AG08396 (cell line): ENCODE measurements around the gene PACSIN2.

Source experiments
- DNase-seq: peaks from one replicate; pipeline ENCODE4 v3.0.0; 2012; ENCODE audit warnings: low spot score, mixed read lengths

The PACSIN2 gene

DNA sequence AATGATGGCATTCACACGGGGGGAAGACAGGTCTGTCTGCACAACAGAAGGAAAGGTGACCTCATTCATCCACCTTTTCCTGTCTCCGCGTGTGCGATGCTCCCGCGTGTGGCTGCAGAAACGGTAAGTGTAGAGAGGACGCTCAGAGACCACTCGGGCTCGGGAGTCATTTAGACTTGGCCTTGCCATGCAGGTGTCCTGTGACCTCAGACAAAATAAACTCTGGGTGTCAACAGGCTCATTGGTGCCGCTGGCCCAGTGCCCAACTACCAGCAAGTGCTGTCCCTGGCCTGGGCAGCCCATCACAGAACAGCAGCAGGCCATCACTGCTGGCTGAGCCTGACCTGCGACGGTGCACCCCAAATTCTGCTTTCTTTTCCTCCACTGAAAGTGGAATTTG lies 109.7 kb downstream of the PACSIN2 start:
- no peak for DNase-seq

DNA sequence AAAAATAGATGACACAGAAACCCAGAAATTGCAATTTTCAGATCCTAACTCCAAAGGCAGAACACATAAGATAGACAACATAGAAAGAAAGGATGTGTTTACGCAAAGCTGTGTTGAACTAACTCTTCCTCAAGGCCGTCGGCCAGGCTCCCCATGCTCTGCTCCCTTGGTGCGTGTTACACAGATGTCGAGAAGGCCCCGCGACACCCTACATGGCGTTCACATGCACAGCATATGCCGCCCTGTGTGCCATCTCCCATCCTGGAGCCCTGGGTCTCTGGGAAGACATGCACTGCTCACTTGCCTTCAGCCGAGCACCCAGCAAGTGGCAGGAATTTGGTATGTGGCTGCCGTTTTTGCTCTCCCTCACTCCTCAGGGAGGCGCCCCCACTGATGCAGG lies 110.9 kb downstream of the PACSIN2 start:
- no peak for DNase-seq

DNA sequence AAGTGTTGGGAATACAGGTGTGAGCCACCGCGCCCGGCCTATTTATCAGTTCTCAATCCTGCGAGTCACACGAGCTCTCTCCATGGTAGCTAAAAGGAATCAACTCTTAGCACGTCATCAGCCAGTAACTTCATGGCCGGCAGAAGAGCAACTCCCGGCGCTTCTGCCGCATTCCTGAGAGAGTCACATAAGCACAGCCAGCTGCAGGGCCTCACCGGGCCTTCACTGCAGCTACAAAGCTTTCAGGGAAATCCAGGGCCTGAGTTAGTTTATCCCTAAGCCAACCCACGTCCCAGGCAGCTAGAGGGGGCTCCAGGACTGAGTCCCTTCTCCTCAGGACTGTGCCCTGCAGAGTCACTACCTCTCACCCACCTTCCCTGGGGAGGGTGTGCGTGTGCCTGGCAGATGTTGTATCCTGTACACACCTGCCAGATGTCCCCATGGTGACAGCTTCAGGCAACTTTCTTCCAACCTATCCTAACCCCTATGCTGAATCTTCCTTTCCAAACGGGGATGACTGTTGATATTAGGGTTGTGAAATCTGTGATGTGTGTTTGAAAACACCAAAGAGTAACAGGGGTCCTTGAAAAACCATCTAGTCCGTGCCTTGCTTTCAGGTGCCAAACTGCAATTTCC lies 112.0 kb downstream of the PACSIN2 start:
- DNase-seq: no peak

DNA sequence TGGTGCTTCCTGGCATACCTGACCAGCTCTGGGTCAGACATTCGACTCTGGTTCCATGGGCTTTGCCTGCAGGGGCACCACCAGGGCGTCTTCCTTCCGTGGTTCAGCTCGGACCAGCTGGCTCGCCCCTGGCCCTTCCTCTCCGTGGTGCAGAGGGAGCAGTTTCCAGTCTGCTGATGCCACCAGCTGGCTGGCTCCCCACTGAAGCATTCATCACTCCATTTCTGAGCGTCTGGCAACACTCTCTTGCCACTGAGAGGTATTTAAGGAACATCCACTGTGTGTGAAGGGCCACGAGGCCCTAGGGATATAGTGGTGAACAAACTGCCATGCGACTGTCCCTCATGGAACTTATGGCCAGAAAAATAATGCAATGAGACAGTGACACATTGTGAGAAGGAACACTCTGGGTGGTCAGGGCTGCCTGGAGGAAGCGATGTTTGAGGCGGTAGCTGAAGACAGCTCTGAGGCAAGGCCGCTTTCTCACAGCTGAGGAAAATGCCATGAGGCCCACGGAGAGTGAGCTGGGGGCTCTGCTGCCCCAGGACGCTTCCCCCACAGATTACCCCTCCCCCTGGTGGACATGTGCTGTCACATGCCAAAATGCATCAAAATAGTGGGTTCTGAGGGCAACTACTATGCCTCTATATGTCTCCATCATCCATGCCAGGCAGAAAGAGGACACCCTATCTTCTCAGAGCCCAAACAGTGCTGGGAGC lies 113.0 kb downstream of the PACSIN2 start:
- DNase-seq: no peak

DNA sequence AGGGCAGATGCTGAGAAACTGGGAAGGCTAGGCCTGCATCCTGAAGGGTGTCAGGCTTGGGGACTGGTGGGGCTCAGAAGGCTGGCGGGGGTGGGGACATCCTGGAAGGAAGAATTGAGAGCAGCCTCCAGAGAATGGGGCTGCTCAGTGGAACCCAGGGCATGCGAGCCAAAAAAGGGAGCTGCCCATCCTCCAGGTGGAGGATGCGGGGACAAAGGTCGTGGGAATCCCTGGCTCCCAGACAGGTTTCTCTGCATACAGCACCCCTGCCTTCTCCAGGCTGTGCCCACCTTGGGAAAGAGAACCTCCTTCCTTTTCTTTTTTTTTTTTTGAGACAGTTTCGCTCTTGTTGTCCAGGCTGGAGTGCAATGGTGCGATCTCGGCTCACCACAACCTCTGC lies 117.0 kb downstream of the PACSIN2 start:
- DNase-seq: no peak

DNA sequence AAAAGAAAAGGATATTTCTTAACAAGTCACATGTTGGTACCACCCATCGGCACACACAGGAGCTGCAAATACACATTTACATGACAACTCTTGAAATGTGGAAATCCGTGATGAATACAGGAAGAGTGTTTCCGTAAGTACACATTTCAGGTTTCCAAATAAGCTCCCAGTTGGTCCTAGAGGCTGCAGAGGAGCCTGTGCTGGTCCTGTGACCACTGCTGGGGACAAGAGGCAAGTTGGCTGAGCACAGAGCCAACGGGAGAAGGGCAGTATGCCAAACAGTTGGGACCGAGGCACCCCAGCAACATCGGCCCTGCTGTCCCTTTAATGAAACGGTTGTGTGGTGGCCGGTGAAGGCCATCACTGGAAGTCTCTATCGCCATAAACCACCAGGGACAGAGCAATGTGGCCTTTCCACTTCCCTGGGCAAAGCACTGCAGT lies 119.4 kb downstream of the PACSIN2 start:
- no peak for DNase-seq

DNA sequence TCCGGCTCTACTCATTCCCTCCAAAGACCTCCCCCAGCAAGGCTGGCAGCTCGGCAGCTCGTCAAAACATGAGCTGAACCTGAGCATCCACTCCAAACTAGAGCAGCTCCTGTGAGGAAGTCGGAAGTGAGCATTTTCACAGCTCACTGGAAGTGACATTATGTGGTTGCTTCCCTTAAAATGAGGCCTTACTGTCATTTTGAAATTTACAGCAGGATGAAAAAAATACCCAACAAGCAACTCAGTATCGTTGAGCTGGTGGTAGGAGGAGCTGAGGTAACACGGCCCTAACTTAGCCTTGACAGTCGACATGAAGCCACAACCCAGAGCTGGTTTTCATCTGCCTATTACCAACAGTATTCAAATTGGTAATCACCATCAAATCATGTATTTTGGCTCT lies 119.9 kb downstream of the PACSIN2 start:
- DNase-seq: no peak

DNA sequence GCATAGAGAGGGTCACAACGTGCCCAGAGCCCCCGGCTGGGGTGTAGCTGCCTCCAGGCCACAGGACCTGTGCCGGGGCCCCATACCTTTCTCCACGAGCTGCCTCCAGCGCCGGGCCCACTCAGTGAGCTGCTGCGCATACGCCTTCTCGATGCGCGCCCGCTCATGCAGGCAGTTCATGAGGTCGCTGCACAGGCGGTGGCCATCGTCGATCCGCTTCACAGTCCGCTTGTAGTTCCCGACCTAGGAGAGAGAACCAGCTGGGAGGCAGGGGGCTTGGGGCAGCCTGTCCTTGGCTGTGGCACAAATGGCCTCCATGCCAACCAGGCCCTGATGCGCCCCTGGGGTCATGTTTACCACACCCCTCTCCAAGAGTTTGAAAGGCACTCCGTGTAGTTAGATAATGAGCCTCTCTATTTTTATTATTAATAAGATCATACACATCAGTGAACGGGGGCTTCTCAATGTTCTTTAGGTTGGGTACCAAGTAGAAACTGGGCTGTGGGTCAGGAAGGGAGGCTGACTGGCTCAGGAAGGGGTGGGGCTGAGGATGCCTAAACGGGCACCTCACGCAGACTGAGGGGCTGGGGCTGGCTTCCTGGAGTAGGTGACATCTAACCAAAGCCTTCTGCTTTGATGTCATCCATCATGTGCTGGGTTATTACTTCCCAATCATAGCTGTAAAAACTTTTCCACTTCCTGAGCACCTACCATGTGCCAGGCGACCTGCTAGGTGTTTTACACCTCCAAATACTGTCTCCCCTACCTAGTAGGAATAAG lies 121.4 kb downstream of the PACSIN2 start:
- DNase-seq: no peak

DNA sequence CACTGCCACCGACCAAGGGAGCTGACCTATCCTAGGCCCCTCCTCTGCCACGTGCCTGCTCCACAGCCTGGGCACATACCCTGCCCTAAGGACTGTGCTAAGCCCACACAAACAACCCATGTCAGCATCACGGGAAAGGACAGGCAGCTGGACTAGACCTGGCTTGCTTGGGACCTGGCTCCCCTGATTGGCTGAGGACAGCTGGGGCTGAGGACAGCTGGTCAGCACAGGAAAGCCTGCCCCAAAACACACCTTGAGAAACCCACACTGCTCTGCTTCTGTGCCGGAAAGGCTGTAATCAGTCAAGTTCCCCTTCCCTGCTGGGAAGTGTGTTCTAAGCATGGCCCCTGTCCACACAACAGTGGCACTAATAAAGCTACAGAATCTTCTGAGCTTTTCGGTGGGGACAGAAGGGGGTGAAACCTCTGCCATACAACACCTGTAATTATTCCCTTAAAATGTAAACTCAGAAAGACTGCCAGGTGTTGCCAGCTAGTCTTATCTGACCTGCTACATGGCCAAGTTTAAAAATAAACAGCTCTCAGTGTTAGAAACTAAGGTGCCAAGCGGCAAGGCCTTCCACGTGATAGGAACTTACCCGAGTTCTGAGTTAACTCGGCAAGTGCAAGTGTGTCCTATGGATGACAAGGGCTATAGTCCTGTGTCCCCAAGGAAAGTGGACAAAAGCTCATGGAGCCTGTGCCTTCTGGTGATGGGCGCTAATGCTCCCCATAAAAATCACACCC lies 122.2 kb downstream of the PACSIN2 start:
- no peak for DNase-seq

DNA sequence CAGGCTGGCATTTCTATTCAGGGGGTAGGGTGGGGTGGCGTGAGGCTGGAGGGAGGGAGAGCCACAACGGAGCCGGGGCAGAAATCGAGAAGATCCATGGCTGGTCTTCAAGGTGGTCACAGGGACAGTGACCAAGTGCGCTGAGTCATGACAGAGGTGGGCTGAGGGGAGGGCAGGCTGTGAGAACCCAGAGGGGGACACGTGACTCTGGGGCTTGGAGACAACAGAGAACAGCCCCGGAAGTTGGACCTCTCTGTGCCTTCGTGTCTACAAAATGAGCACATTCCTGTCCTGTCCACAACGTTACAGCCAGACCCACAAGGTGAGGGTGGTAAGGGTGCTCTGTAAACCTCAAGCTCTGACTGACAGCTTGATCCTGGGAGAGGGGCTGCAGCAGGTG lies 122.8 kb downstream of the PACSIN2 start:
- no peak for DNase-seq

DNA sequence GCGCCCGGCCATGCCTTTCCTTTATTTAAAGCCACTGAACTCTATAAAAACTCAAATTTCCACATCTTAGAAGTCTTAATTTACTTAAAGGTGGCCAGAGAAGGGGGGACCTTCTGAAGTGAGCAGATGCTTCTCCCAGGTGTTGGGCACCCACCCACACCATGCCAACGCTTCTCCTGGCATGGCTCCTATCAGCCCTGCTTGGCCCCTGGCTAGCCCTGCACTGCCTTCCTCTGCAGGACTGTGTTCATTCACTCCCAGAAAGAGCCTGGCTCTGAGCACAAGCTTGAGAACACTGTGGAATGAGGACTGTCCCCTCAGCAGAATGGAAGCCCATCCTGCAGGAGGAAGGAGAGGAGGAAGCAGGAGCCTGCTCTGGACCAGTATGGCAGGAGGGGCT lies 123.3 kb downstream of the PACSIN2 start:
- DNase-seq: no peak

DNA sequence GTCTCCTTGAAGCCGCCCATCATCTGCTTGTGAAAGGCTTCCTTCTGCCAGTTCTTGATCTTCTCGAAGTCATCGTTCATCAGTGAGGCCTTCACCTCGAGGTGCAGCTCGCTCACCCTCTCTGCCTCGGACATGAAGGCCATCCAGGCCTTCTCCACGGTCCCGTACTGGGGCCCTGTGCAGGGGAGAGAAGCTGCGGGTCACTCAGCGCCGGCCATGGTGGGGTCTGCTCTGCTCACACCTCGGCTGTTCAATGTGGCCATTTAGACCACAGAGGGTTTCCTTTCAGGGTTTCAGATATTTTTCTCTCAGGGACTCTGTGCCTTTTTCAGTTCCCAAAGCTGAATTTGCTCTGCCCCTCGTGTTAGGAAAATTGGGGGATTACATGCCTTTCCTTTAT lies 123.9 kb downstream of the PACSIN2 start:
- DNase-seq: no peak

DNA sequence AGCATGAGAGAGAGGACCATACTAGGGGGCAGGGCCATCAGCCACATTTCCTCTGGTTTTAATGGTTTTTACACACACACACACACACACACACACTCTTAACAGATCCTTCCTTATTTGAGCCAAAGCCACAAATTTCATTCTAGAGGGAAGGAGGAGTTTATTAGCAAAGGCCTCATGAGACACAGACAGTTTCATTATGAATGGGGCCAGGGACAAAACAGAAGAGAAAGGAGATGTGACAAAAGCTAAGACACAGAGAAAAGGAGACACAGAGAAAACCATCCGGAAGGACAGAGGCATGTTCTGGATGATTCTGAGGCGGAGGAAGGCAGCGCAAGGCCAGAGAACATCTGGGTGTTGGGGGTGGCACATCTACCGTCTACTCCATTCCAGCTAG lies 125.6 kb downstream of the PACSIN2 start:
- DNase-seq: no peak

DNA sequence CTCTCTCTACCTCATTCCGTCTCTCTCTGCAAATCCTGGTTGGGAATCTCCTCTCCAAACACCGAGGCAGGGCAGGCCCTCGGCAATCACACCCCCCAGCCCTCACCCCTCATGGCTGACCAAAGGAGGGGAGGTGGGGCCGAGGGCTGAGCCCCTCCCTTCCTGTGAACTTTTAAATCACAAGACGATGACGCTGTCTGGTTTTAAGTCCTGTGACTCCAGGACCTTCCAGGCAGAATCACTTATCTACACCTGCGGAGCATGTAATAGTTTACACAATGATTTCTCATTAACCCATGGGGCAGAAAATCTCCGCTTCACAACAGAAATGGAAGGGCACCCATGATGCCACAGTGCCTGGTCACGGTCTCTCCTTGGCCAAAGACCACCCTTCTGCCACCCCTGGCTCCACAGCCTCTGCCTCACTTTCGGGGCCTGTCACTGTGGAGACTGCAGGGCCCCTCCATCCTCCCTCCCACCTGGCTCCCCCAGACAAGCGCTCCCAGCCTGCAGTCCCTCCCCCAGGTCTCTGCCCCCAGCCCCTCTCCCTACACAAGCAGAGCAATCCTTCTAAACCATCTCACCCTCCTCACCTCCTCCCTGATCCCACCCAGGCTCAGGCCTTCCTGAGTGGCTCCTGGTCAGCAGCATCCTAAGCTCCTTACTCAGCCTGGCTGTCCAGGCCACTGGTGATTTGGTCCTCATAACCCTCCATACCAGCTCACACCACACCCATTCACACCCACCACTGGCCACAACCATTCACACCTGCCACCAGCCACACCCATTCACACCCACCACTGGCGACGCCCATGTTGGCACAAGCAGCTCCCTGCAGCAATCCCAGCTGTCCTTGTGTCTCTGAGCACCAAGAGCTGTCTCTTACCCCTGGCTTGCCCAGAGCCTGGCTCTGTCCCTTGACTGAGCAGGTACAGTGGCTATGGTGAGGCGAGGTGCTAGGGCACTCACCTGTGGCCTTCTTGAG lies 127.1 kb downstream of the PACSIN2 start:
- DNase-seq: no peak

DNA sequence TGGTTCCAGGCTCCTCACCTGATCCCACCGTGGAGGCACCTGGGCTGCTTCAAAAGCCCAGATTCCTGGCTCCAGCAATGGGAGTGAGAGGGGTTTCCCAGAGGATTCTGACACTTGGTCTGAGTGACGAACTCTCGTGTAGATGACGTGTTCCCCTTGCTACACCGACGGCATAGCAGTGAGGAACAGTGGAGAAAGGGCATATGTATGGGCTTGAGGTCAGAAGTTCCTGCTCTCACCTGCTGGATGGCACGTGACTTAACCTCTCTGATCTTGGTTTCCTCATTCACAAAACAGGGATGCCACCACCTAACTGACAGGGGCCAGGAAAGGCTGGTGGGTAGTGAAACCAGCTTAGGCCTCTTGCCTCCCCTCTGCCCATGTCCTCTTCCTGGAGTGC lies 127.8 kb downstream of the PACSIN2 start:
- no peak for DNase-seq

DNA sequence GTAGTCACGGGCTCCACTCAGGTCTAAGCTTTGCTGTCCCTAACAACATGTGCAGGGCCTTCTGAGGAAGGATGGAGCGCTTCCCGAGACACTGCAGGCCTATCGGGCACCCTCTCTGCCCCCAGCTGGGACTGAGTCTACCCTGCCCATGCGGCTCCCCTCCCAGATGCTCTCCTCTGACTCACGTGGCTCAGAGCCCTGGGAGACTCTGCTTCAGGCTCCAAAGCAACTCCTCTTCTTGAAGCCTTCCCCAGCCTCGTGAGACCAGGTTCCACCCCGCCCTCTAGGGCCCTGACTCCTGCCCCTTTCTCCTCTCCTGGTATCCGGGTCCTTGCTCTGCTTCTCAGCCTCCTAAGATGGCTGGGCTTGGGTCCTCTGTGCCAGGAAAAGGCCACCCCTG lies 129.5 kb downstream of the PACSIN2 start:
- no peak for DNase-seq

DNA sequence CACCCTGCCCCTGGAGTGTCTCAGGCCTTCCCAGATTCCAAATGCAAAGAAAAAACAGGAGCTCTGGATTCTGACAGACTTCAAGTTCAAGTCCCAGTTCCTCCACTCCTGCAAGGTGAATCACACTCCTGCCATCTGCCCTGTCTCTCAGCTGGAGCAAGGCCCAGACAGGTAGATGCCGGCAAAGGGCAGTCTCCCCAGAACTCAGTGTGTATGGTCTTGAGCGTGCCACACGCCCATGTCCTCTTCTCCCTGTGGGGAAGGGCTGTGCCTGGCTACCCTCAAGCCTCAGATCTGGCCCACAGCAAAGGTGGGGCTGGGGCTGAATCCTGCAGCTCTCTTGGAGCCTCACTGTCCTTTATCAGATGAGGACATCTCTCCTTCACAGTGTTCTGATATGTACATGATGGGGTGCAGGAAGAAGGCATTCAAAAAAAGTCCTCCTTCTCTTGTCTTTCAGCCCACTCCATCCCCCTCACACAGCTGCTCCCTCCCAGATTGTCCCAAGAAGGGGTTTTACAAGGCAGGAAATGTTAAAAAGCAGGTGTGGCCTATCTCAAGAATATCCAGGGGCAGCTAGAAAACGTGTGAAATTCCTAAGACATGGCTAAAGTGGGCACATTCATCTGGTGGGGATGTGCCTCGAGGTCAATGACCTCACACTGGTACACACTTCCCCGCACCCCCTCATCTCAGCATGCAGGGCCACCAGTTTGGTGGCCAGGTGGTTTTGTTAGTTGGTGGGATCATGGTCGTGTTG lies 130.2 kb downstream of the PACSIN2 start:
- DNase-seq: no peak

DNA sequence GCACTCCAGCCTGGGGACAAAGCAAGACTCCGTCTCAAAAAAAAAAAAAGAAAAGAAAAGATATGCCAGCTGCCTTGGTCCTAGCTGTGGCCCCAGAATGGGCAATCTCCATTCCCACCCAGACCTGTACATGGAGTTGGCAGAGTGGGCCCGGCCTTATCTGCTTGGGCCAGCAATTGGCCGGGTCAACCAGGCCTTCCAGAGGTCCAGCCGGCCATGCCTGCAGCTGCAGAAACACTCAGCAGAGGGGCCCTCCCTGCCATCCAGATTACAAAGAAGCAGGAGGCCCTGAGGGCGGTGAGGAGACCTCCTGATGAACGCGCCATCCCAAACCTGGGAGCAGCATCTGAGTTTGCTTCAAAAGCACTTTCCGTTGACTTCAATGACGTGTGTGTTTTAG lies 131.0 kb downstream of the PACSIN2 start:
- DNase-seq: no peak

DNA sequence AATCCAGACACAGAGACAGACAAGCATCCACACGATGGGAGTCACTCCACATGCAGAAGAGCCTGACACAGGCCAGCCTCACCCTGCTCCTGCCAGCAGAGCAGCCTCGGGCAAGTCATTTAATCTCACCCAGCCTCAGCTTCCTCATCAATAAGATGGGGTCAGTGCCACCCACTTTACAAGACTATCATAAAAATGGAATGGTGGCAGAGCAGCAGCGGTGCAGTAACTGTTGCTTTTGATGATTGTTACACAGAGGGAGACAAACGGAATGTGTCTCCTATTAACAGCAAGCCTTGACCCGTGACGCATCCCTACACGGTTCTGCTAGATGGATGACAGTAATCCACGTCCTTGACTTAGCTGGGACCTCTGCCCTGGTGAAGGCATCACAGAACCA lies 131.8 kb downstream of the PACSIN2 start:
- DNase-seq: no peak

DNA sequence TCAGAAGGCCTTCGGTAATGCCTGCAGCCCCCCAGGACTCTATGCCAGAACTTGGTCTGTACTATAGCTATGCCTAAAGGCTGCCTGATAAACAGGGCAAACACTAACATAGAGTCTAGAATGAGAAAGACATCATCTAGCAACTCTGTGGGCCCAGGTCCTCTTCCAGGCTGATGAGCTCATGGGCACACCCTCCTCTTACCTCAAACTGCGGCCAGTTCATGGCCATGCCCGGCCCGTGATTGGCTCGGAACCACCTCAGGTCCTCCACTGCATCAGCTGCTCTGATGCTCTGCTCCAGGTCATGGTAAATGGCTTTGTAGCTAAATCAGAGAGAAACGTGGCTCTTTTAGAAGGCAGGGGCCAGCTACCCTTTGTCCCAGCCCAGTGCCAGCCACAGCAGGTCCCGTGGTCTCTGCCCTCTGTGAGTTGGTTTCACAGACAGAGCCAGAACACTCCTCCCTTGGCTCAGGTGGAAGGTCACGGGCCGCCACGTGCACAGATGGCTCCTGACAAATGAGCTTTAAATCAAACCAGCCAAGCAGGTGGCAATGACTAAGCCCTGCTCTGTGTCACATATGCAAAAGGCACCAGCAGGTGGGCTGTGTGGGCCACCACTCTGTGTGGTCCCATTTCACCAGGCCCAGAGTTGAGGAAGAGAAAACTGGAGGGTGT lies 132.8 kb downstream of the PACSIN2 start:
- DNase-seq: no peak
